Head of caudate nucleus (tissue), 42 donors: ENCODE results near the gene ARL14EP.

Experiments
- DNase-seq, 42 donors: peaks; one replicate each; pipeline versions ENCODE4 v3.0.0 to v3.0.0-alpha.2; 2020 to 2021; ENCODE audit warnings: mixed read lengths in 7 of 42
- intact Hi-C: fragments of 100-400 bp; cut with DNase I; formaldehyde crosslinking; loops from one replicate; pipeline ENCODE4 v1.15.0; 2022

The ARL14EP gene

GRCh38 chr11:30322191-30322590, 713 bp upstream of the ARL14EP start:
- intact Hi-C loops = no loop called here
- DNase-seq = peak in 12 of 42 donors; percentile 6 to 51 (median 26)

GRCh38 chr11:30326114-30326778, 3.3 kb downstream of the ARL14EP start:
- no peak for DNase-seq
- intact Hi-C loops = no loop called here

GRCh38 chr11:30326906-30327305, 4.0 kb downstream of the ARL14EP start:
- DNase-seq = no peak
- intact Hi-C loops = no loop called here

GRCh38 chr11:30328681-30329080, 5.8 kb downstream of the ARL14EP start:
- no peak for DNase-seq
- intact Hi-C loops = no loop called here

GRCh38 chr11:30329150-30329940, 6.4 kb downstream of the ARL14EP start:
- DNase-seq = no peak
- intact Hi-C loops = no loop called here

- intact Hi-C loops = no loop called here
- DNase-seq = peak in 1 of 42 donors; percentile 42
Measured at GRCh38 chr11:30333405-30333804, 10.5 kb downstream of the ARL14EP start.

- DNase-seq = no peak
- intact Hi-C loops = loop anchor here (10.0 kb wide), 3 partner anchors 232 to 572 kb away; no protein-coding TSS in a partner anchor
Measured at GRCh38 chr11:30342736-30343166, 19.8 kb downstream of the ARL14EP start.

GRCh38 chr11:30344085-30344484, 21.2 kb downstream of the ARL14EP start:
- DNase-seq = no peak
- intact Hi-C loops = loop anchor here (10.0 kb wide), 3 partner anchors 231 to 571 kb away; no protein-coding TSS in a partner anchor

- DNase-seq = no peak
- intact Hi-C loops = loop anchor here (10.0 kb wide), 3 partner anchors 229 to 569 kb away; no protein-coding TSS in a partner anchor
Measured at GRCh38 chr11:30345644-30346043, 22.7 kb downstream of the ARL14EP start.

- DNase-seq = peak in 3 of 42 donors; percentile 20 to 32 (median 23)
- intact Hi-C loops = loop anchor here (10.0 kb wide), 3 partner anchors 229 to 569 kb away; no protein-coding TSS in a partner anchor
Measured at GRCh38 chr11:30346068-30346688, 23.3 kb downstream of the ARL14EP start.

GRCh38 chr11:30348035-30348434, 25.1 kb downstream of the ARL14EP start:
- no peak for DNase-seq
- intact Hi-C loops = loop anchor here (10.0 kb wide), 3 partner anchors 227 to 567 kb away; no protein-coding TSS in a partner anchor

- DNase-seq = no peak
- intact Hi-C loops = loop anchor here (10.0 kb wide), 3 partner anchors 225 to 565 kb away; no protein-coding TSS in a partner anchor
Measured at GRCh38 chr11:30349885-30350284, 27.0 kb downstream of the ARL14EP start.

- intact Hi-C loops = no loop called here
- DNase-seq = no peak
Measured at GRCh38 chr11:30350384-30350783, 27.5 kb downstream of the ARL14EP start.

- intact Hi-C loops = no loop called here
- no peak for DNase-seq
Measured at GRCh38 chr11:30351061-30351460, 28.2 kb downstream of the ARL14EP start.

- intact Hi-C loops = no loop called here
Measured at GRCh38 chr11:30356391-30356790, 33.5 kb downstream of the ARL14EP start.

GRCh38 chr11:30357872-30358271, 35.0 kb downstream of the ARL14EP start:
- intact Hi-C loops = no loop called here
- DNase-seq = no peak

More at GRCh38 chr11:30356391-30356790, 33.5 kb downstream of the ARL14EP start:
- no peak for DNase-seq

- intact Hi-C loops = no loop called here
- DNase-seq = peak in 21 of 42 donors; percentile 8 to 55 (median 26)
Measured at GRCh38 chr11:30358536-30358935, 35.6 kb downstream of the ARL14EP start.

- intact Hi-C loops = no loop called here
- no peak for DNase-seq
Measured at GRCh38 chr11:30360741-30361140, 37.8 kb downstream of the ARL14EP start.

GRCh38 chr11:30364139-30364836, 41.4 kb downstream of the ARL14EP start:
- DNase-seq = no peak
- intact Hi-C loops = no loop called here
